Mucosa of descending colon (tissue), 3 donors: Measurements from ENCODE around the gene GFER. TPM values are rescaled to one million over a fixed set of nuclear protein-coding genes. Genes with fewer than 3 reads are reported as not detected.
A peak's percentile ranks its signal among the peaks of the same experiment; 100 is the strongest.

Experiments used
- ATAC-seq: fragments of 200-7000 bp; cut with Tn5 transposase; one replicate; pipeline ENCODE4 v1.9.1; 2020; ENCODE audit warnings: mild to moderate bottlenecking, moderate library complexity
- DNase-seq, 3 donors: peaks; one replicate each; pipeline ENCODE4 v3.0.0-alpha.2; 2020
- H3K36me3 ChIP-seq: fragments of 200-600 bp; one replicate; pipeline ENCODE4 v1.8.0; 2021; ENCODE audit warnings: low read depth, mild to moderate bottlenecking
- H3K4me1 ChIP-seq: fragments of 200-600 bp; one replicate; pipeline ENCODE4 v1.8.0; 2021; ENCODE audit warnings: low read depth, mild to moderate bottlenecking
- H3K4me3 ChIP-seq: fragments of 200-600 bp; one replicate; pipeline ENCODE4 v1.8.0; 2021; ENCODE audit warnings: mild to moderate bottlenecking
- H3K9me3 ChIP-seq: fragments of 200-600 bp; one replicate; pipeline ENCODE4 v1.8.0; 2021; ENCODE audit warnings: mild to moderate bottlenecking
- intact Hi-C, 2 donors: fragments of 100-400 bp; cut with DNase I in 1 of 2; cut with micrococcal nuclease in 1 of 2; formaldehyde crosslinking; loops; one replicate each; pipeline versions ENCODE4 v1.11.0 to v1.11.1; 2022; cut with DNase I, micrococcal nuclease
- total RNA-seq, 3 donors: library from RNA; stranded (reverse); fragmentation: NEBNext Ultra II Directional in 2 of 3; extraction: Animal tissue kit (Norgen Biotek cat#: 25700) in 2 of 3; gene quantifications; one replicate each; pipeline versions ENCODE4 v1.2.1 to v1.2.4, GENCODE V29; 2021 to 2023
- TF ChIP-seq, protein P1 (sequence below): fragments of 200-600 bp; IDR thresholded peaks from one replicate; pipeline ENCODE4 v1.8.0; 2022; ENCODE audit warnings: antibody characterized with exemption, mild to moderate bottlenecking
- donor health status: DM: no; HTN: no; CAD: no; lungs with moderate emphysema.
- donor health status: DM: no; HTN: no; CAD: no.
- donor health status: DM: no; HTN: yes; CAD: no.

The GFER gene
- total RNA-seq, 3 donors from 2014 or later = 42.1 to 75.5 (median 68.8) TPM

- DNase-seq = peak; percentile 72 to 83 (median 78)
- peak; percentile 40 for ATAC-seq
- H3K4me3 ChIP-seq = no peak overlapping the region
Observed at GRCh38 chr16:1985466-1986150, 1.6 kb downstream of the GFER start.

DNA sequence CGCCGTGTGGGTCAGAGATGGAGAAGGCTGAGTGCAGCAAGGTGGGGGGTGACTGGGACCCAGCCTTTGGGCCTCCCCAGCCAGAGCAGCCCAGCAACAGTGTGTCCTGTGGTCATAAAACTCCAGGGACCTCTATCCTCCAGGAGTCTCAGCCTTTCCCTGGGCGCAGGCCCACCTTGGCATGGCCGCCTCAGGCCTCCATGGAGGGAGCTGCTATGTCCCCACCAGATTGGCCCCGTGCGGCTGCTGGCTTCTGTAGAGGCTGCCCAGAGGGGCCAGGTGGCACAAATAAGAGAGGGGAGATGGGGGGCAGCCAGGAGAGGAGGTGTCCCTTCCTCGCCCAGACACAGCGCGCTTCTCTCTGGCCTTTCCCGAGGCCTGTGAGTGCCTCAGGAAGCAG lies 3.2 kb downstream of the GFER start:
- TF ChIP-seq, protein P1, sequence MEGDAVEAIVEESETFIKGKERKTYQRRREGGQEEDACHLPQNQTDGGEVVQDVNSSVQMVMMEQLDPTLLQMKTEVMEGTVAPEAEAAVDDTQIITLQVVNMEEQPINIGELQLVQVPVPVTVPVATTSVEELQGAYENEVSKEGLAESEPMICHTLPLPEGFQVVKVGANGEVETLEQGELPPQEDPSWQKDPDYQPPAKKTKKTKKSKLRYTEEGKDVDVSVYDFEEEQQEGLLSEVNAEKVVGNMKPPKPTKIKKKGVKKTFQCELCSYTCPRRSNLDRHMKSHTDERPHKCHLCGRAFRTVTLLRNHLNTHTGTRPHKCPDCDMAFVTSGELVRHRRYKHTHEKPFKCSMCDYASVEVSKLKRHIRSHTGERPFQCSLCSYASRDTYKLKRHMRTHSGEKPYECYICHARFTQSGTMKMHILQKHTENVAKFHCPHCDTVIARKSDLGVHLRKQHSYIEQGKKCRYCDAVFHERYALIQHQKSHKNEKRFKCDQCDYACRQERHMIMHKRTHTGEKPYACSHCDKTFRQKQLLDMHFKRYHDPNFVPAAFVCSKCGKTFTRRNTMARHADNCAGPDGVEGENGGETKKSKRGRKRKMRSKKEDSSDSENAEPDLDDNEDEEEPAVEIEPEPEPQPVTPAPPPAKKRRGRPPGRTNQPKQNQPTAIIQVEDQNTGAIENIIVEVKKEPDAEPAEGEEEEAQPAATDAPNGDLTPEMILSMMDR = no peak
- DNase-seq = no peak
- no peaks in the 10 kb centered on the region for H3K36me3 ChIP-seq
- H3K9me3 ChIP-seq = no peaks in the 10 kb centered on the region
- ATAC-seq = no peak
- intact Hi-C loops = no loop called here
- peaks cover 58% of the 10 kb centered on the region for H3K4me1 ChIP-seq
- H3K4me3 ChIP-seq = no peak overlapping the region

More at GRCh38 chr16:1985466-1986150, 1.6 kb downstream of the GFER start:
- intact Hi-C loops = no loop called here
- H3K36me3 ChIP-seq = no peaks in the 10 kb centered on the region
- TF ChIP-seq, protein P1 = no peak
- H3K4me1 ChIP-seq = peaks cover 58% of the 10 kb centered on the region
- no peaks in the 10 kb centered on the region for H3K9me3 ChIP-seq

- H3K4me1 ChIP-seq = peaks cover 43% of the 10 kb centered on the region
Observed at GRCh38 chr16:1989209-1990100, 5.5 kb downstream of the GFER start, which contains the start of gene SYNGR3. Gene SYNGR3 (plus strand): TSS chr16:1989970. CDS start chr16:1990103, 133 bp downstream.

DNA sequence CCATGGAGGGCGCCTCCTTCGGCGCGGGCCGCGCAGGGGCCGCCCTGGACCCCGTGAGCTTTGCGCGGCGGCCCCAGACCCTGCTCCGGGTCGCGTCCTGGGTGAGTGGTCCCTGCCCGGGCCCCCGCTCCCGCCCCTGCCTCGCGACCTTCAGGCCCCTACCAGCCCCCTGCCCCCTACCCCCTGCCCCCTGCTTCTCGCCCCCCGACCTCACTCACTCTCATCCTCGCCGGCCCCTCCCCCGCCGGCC lies 6.0 kb downstream of the GFER start:
- intact Hi-C loops = no loop called here
- H3K9me3 ChIP-seq = no peaks in the 10 kb centered on the region
- ATAC-seq (no peak), DNase-seq (no peak)
- H3K36me3 ChIP-seq = no peaks in the 10 kb centered on the region
- H3K4me3 ChIP-seq = no peak overlapping the region
- TF ChIP-seq, protein P1 = no peak
- H3K4me1 ChIP-seq = peaks cover 38% of the 10 kb centered on the region

More at GRCh38 chr16:1989209-1990100, 5.5 kb downstream of the GFER start, which contains the start of gene SYNGR3:
- no peaks in the 10 kb centered on the region for H3K9me3 ChIP-seq
- no peaks in the 10 kb centered on the region for H3K36me3 ChIP-seq
- DNase-seq (peak in 1 of 3 donors; percentile 38), ATAC-seq (no peak)
- no peak within 1 kb of the TSS for H3K4me3 ChIP-seq
- TF ChIP-seq, protein P1 = no peak
- intact Hi-C loops = no loop called here

GRCh38 chr16:1990351-1991134 lies 6.5 kb downstream of the GFER start:
- intact Hi-C loops = no loop called here
- Histone ChIP-seq H3K36me3 (no peaks in the 10 kb centered on the region), H3K4me3 (no peak overlapping the region), H3K9me3 (no peaks in the 10 kb centered on the region), H3K4me1 (peaks cover 33% of the 10 kb centered on the region)
- ATAC-seq (peak; percentile 18), DNase-seq (peak; percentile 72 to 85 (median 84))
- TF ChIP-seq, protein P1 = no peak
